IMR-90 (cell line): ENCODE measurements around the gene LRIT2. TPM values are rescaled to one million over a fixed set of nuclear protein-coding genes. Genes with fewer than 3 reads are reported as not detected.

Experiments used
- ATAC-seq: fragments of 200-7000 bp; cut with Tn5 transposase; 2 replicates; pipeline ENCODE4 v1.9.1; 2020; ENCODE audit warnings: low read depth, mild to moderate bottlenecking, moderate library complexity
- BruUV-seq: library from RNA; stranded (reverse); fragments of 400-500 nt; replicated peaks from 2 replicates; lab custom pipeline; 2021; lab: Mats Ljungman, UMichigan
- CTCF ChIA-PET: fragments of 300-600 bp; formaldehyde crosslinking; extraction: SDS; loops from one replicate; lab custom pipeline; 2021; ENCODE audit warnings: antibody characterized with exemption; lab: Yijun Ruan, JAX
- POLR2A ChIA-PET: fragments of 300-600 bp; sonication (Branson Sonifier 250); formaldehyde crosslinking; loops from one replicate; lab custom pipeline; 2022; ENCODE audit warnings: antibody characterized with exemption; ENCODE audit not compliant: unreplicated experiment; lab: Charles Lee
- DNase-seq: peaks from one replicate; pipeline ENCODE4 v3.0.0; 2013
- H2AFZ ChIP-seq: replicated peaks from 2 replicates; pipeline ENCODE3; 2013; ENCODE audit warnings: low read length, mild to moderate bottlenecking; ENCODE audit not compliant: poor library complexity
- H2AK5ac ChIP-seq: 2 replicates; pipeline ENCODE4 v1.6.1; 2013; ENCODE audit warnings: low read depth, low read length, inconsistent platforms
- H2AK9ac ChIP-seq: replicated peaks from 2 replicates; pipeline ENCODE3; 2013; ENCODE audit warnings: mild to moderate bottlenecking, low read depth, low read length, moderate library complexity; ENCODE audit not compliant: poor library complexity
- H2BK120ac ChIP-seq: 2 replicates; pipeline ENCODE4 v1.6.1; 2013; ENCODE audit warnings: low read depth, low read length, inconsistent platforms
- H2BK15ac ChIP-seq: 3 replicates; pipeline ENCODE4 v1.6.1; 2013; ENCODE audit warnings: low read depth, low read length, inconsistent platforms
- H2BK20ac ChIP-seq: 2 replicates; pipeline ENCODE4 v1.6.1; 2013; ENCODE audit warnings: low read depth, mild to moderate bottlenecking, inconsistent platforms, low read length, moderate library complexity
- H2BK5ac ChIP-seq: 2 replicates; pipeline ENCODE4 v1.6.1; 2013; ENCODE audit warnings: mild to moderate bottlenecking, low read depth, low read length, inconsistent platforms; ENCODE audit not compliant: poor library complexity, severe bottlenecking
- H3K14ac ChIP-seq: replicated peaks from 2 replicates; pipeline ENCODE4 v1.6.1; 2013; ENCODE audit warnings: low read depth, low read length, inconsistent platforms
- H3K18ac ChIP-seq: 2 replicates; pipeline ENCODE4 v1.6.1; 2013; ENCODE audit warnings: low read depth, low read length, control low read depth
- H3K23ac ChIP-seq: 2 replicates; pipeline ENCODE4 v1.6.1; 2013; ENCODE audit warnings: low read depth, low read length, inconsistent platforms
- H3K27ac ChIP-seq: 2 replicates; pipeline ENCODE4 v1.5.1; 2013; ENCODE audit warnings: mild to moderate bottlenecking, control low read depth, low read length; ENCODE audit not compliant: insufficient read depth
- H3K27me3 ChIP-seq: 2 replicates; pipeline ENCODE4 v1.6.1; 2013; ENCODE audit warnings: low read length; ENCODE audit not compliant: control insufficient read depth, insufficient read depth
- H3K36me3 ChIP-seq: 2 replicates; pipeline ENCODE4 v1.6.1; 2013; ENCODE audit warnings: low read length, mixed read lengths; ENCODE audit not compliant: control insufficient read depth, insufficient read depth
- H3K4ac ChIP-seq: 2 replicates; pipeline ENCODE4 v1.6.1; 2013; ENCODE audit warnings: low read depth, low read length, inconsistent platforms
- H3K4me1 ChIP-seq: 2 replicates; pipeline ENCODE4 v1.6.1; 2013; ENCODE audit warnings: low read length, mixed read lengths; ENCODE audit not compliant: control insufficient read depth, insufficient read depth
- H3K4me2 ChIP-seq: 2 replicates; pipeline ENCODE4 v1.6.1; 2013; ENCODE audit warnings: low read depth, mild to moderate bottlenecking, control low read depth, low read length, moderate library complexity
- H3K4me3 ChIP-seq: 2 replicates; pipeline ENCODE4 v1.5.1; 2013; ENCODE audit warnings: low read depth, mild to moderate bottlenecking, control low read depth, low read length, moderate library complexity; ENCODE audit not compliant: insufficient read depth
- H3K56ac ChIP-seq: 2 replicates; pipeline ENCODE4 v1.6.1; 2013; ENCODE audit warnings: low read length, inconsistent platforms; ENCODE audit not compliant: insufficient read depth; ENCODE audit errors: extremely low read depth
- H3K79me1 ChIP-seq, 2 experiments: 2 replicates each; pipeline ENCODE4 v1.6.1; 2013; ENCODE audit warnings: low read length in 2 of 2, inconsistent platforms in 1 of 2, low read depth in 1 of 2
- H3K9ac ChIP-seq: 2 replicates; pipeline ENCODE4 v1.6.1; 2013; ENCODE audit warnings: low read depth, low read length, control low read depth
- H3K9me1 ChIP-seq: 2 replicates; pipeline ENCODE4 v1.6.1; 2013; ENCODE audit warnings: low read length, inconsistent platforms; ENCODE audit not compliant: insufficient read depth
- H3K9me3 ChIP-seq: 2 replicates; pipeline ENCODE4 v1.6.1; 2013; ENCODE audit warnings: low read length; ENCODE audit not compliant: control insufficient read depth, insufficient read depth
- H4K20me1 ChIP-seq: 2 replicates; pipeline ENCODE4 v1.6.1; 2013; ENCODE audit warnings: low read length, inconsistent platforms; ENCODE audit not compliant: insufficient read depth
- H4K5ac ChIP-seq: 2 replicates; pipeline ENCODE4 v1.6.1; 2013; ENCODE audit warnings: mild to moderate bottlenecking, low read depth, low read length, control low read depth
- H4K8ac ChIP-seq, 2 experiments: 2 replicates each; pipeline ENCODE4 v1.6.1; 2013; ENCODE audit warnings: low read depth in 2 of 2, low read length in 2 of 2, control low read depth in 1 of 2, inconsistent platforms in 1 of 2
- H4K91ac ChIP-seq: 2 replicates; pipeline ENCODE4 v1.6.1; 2013; ENCODE audit warnings: low read depth, low read length, inconsistent platforms; ENCODE audit not compliant: insufficient read depth
- BHLHE40 ChIP-seq: fragments of 150-350 bp; IDR thresholded peaks from 2 replicates; pipeline ENCODE4 v1.6.1; 2016; ENCODE audit warnings: mild to moderate bottlenecking, low read depth, low read length
- CEBPB ChIP-seq: IDR thresholded peaks from 2 replicates; pipeline ENCODE4 v1.6.1; 2012; ENCODE audit warnings: low read depth, low read length, improper control_type of control experiment
- FOS ChIP-seq: fragments of 150-350 bp; IDR thresholded peaks from 2 replicates; pipeline ENCODE4 v1.6.1; 2016; ENCODE audit warnings: low read depth, low read length
- RAD21 ChIP-seq: IDR thresholded peaks from 2 replicates; pipeline ENCODE4 v1.6.1; 2012; ENCODE audit warnings: low read length, improper control_type of control experiment
- RCOR1 ChIP-seq: IDR thresholded peaks from 2 replicates; pipeline ENCODE4 v1.6.1; 2012; ENCODE audit warnings: mild to moderate bottlenecking, low read length, improper control_type of control experiment; ENCODE audit not compliant: insufficient replicate concordance
- RFX5 ChIP-seq: IDR thresholded peaks from 2 replicates; pipeline ENCODE4 v1.8.0; 2012; ENCODE audit warnings: low read depth, mild to moderate bottlenecking, low read length, moderate library complexity
- WGBS, 2 experiments: methylation state at CpG; one replicate each; pipeline versions ENCODE4 v1.1.5 to v1.1.7; 2013; ENCODE audit warnings: missing lambda C conversion rate in 2 of 2; ENCODE audit not compliant: insufficient read length in 1 of 2; ENCODE audit errors: extremely low coverage in 2 of 2; 5-methylcytosine and 5-hydroxymethylcytosine counted together
- dilution Hi-C: fragments of 300-500 bp; cut with HindIII; formaldehyde crosslinking; loops from one replicate; pipeline ENCODE4 v1.14.3; 2018; ENCODE audit warnings: low sequenced_read_pairs; ENCODE audit not compliant: unreplicated experiment
- in situ Hi-C: fragments of 300-500 bp; cut with MboI; formaldehyde crosslinking; loops from 3 replicates; pipeline ENCODE4 v1.14.3; 2019; ENCODE audit warnings: low sequenced_read_pairs, inconsistent platforms, mixed read lengths
- intact Hi-C: fragments of 100-400 bp; cut with micrococcal nuclease; formaldehyde crosslinking; loops from 2 replicates; pipeline ENCODE4 v1.10.0; 2022
- polyA plus RNA-seq, 3 experiments: library from polyadenylated mRNA; depleted of rRNA; stranded (reverse); fragments of >200 nt; gene quantifications; 2 replicates each; pipeline ENCODE4 v1.2.3, GENCODE V29; 2012; ENCODE audit warnings: low replicate concordance in 1 of 3
- total RNA-seq: library from RNA; depleted of rRNA; stranded (reverse); fragments of >200 nt; gene quantifications from 2 replicates; pipeline ENCODE4 v1.2.3, GENCODE V29; 2012
- TF ChIP-seq, protein P1 (sequence below): fragments of 150-350 bp; IDR thresholded peaks from 2 replicates; pipeline ENCODE4 v1.6.1; 2017; ENCODE audit warnings: mild to moderate bottlenecking, antibody characterized with exemption, low read length, low read depth
- TF ChIP-seq, protein P2 (sequence below): conservative IDR thresholded peaks from 2 replicates; pipeline ENCODE4 v1.5.1; 2012; ENCODE audit warnings: mild to moderate bottlenecking, low read depth, low read length, improper control_type of control experiment

LRIT2 gene
- total and polyA plus RNA-seq, 2 of the 4 experiments (the other 2 are of a cell fraction): not detected

DNA sequence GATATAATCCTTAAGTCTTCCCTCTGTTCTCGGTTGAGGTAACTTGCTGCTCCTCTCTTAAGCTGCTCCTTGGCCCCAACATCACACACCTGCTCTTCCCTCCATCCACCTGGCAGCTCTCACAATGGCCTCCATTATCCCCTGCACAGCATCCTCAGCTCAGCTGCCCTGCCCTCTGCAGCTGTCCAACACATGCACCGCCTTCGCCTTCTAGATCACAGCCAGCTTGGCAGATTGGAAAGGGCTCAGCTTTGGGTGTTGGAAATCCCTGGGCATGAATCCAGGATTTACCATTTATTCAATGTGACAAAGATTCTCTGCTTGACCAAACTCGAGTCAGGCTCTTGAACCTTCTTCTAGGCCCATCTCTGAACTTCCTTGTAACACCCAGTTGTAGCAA lies 40.1 kb upstream of the LRIT2 start:
- ATAC-seq: no peak
- Histone ChIP-seq H2BK15ac (0 out of 3 replicates have a peak overlapping the region, but pooled peaks have one; percentile 27), H2AK9ac (no peak overlapping the region), H3K23ac (no peak overlapping the region), H4K5ac (no peak overlapping the region), H2BK120ac (peak overlapping the region; percentile 38), H3K79me1 (no peaks in the 10 kb centered on the region), H4K91ac (no peak overlapping the region), H2AFZ (peak overlapping the region; percentile 28), H2AK5ac (no peak overlapping the region), H3K9ac (no peak overlapping the region), H3K36me3 (no peaks in the 10 kb centered on the region), H3K14ac (no peak overlapping the region), H4K20me1 (no peaks in the 10 kb centered on the region), H3K9me1 (no peaks in the 10 kb centered on the region; the same call in 1 of the 2 replicates), H3K56ac (no peak overlapping the region), H2BK5ac (no peak overlapping the region), H3K4me1 (peaks cover under 1% of the 10 kb centered on the region; the same call in 1 of the 2 replicates), H3K27me3 (peaks cover 3% of the 10 kb centered on the region; the same call in 1 of the 2 replicates), H2BK20ac (peak overlapping the region; percentile 29), H3K4ac (no peak overlapping the region; the same call in 1 of the 2 replicates), H3K4me2 (no peak overlapping the region), H3K4me3 (no peak overlapping the region), H3K27ac (no peak overlapping the region), H4K8ac (no peak overlapping the region), H3K9me3 (no peaks in the 10 kb centered on the region), H3K18ac (no peak overlapping the region)
- no peak for TF ChIP-seq BHLHE40
- TF ChIP-seq, protein P1, sequence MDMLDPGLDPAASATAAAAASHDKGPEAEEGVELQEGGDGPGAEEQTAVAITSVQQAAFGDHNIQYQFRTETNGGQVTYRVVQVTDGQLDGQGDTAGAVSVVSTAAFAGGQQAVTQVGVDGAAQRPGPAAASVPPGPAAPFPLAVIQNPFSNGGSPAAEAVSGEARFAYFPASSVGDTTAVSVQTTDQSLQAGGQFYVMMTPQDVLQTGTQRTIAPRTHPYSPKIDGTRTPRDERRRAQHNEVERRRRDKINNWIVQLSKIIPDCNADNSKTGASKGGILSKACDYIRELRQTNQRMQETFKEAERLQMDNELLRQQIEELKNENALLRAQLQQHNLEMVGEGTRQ: no peak
- TF ChIP-seq RAD21: no peak
- TF ChIP-seq RFX5: no peak
- no peak for TF ChIP-seq RCOR1
- TF ChIP-seq, protein P2, sequence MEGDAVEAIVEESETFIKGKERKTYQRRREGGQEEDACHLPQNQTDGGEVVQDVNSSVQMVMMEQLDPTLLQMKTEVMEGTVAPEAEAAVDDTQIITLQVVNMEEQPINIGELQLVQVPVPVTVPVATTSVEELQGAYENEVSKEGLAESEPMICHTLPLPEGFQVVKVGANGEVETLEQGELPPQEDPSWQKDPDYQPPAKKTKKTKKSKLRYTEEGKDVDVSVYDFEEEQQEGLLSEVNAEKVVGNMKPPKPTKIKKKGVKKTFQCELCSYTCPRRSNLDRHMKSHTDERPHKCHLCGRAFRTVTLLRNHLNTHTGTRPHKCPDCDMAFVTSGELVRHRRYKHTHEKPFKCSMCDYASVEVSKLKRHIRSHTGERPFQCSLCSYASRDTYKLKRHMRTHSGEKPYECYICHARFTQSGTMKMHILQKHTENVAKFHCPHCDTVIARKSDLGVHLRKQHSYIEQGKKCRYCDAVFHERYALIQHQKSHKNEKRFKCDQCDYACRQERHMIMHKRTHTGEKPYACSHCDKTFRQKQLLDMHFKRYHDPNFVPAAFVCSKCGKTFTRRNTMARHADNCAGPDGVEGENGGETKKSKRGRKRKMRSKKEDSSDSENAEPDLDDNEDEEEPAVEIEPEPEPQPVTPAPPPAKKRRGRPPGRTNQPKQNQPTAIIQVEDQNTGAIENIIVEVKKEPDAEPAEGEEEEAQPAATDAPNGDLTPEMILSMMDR: no peak
- TF ChIP-seq FOS: no peak
- TF ChIP-seq CEBPB: no peak
- CTCF ChIA-PET: interaction anchor here (0.8 to 5.4 kb wide), 2 partner anchors 64 to 272 kb away, joined by 3 to 54 read pairs; no protein-coding TSS in a partner anchor
- intact Hi-C loops (loop anchor here (2.0 to 5.0 kb wide), 3 partner anchors 62 to 109 kb away; partner anchors contain the start of gene CCSER2), dilution Hi-C loops (no loop called here), in situ Hi-C loops (loop anchor here (5.0 to 10.0 kb wide), 2 partner anchors 99 to 267 kb away; no protein-coding TSS in a partner anchor)
- WGBS, 2 experiments: 67% methylated on average over 1 of the region's 4 CpGs; no CpG with 5 or more reads in 1 of the 2 experiments
- POLR2A ChIA-PET: no interaction called here
- BruUV-seq: no TSS peak
- no peak for DNase-seq
